PC-3 (cell line): ENCODE results near the gene ATL1.

Source experiments
- EZH2 ChIP-seq: fragments of 300-600 bp; sonication (generic); IDR thresholded peaks from one replicate; pipeline ENCODE4 v1.6.1; 2017; ENCODE audit warnings: antibody characterized with exemption, mild to moderate bottlenecking, low read length; ENCODE audit not compliant: unreplicated experiment
- EZH2phosphoT487 ChIP-seq: fragments of 300-600 bp; sonication (generic); IDR thresholded peaks from 2 replicates; pipeline ENCODE4 v1.6.1; 2018; ENCODE audit warnings: mild to moderate bottlenecking, antibody characterized with exemption, low read length, borderline replicate concordance
- TF ChIP-seq, protein P1 (sequence below): fragments of 300-600 bp; sonication (generic); conservative IDR thresholded peaks from 2 replicates; pipeline ENCODE4 v1.5.1; 2017; ENCODE audit warnings: antibody characterized with exemption, low read depth, mild to moderate bottlenecking, low read length

- TF ChIP-seq EZH2 = no peak
- TF ChIP-seq, protein P1, sequence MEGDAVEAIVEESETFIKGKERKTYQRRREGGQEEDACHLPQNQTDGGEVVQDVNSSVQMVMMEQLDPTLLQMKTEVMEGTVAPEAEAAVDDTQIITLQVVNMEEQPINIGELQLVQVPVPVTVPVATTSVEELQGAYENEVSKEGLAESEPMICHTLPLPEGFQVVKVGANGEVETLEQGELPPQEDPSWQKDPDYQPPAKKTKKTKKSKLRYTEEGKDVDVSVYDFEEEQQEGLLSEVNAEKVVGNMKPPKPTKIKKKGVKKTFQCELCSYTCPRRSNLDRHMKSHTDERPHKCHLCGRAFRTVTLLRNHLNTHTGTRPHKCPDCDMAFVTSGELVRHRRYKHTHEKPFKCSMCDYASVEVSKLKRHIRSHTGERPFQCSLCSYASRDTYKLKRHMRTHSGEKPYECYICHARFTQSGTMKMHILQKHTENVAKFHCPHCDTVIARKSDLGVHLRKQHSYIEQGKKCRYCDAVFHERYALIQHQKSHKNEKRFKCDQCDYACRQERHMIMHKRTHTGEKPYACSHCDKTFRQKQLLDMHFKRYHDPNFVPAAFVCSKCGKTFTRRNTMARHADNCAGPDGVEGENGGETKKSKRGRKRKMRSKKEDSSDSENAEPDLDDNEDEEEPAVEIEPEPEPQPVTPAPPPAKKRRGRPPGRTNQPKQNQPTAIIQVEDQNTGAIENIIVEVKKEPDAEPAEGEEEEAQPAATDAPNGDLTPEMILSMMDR = no peak; the same call in 1 of the 2 replicates
- TF ChIP-seq EZH2phosphoT487 = no peak
These were observed 107.7 kb downstream of the ATL1 start for GRCh38 chr14:50667684-50667995.
